ENCODE results near the gene MID2.

GRCh38 chrX:107857837-107858236 lies 32.2 kb downstream of the MID2 start:
- TF ChIP-seq, protein P1, sequence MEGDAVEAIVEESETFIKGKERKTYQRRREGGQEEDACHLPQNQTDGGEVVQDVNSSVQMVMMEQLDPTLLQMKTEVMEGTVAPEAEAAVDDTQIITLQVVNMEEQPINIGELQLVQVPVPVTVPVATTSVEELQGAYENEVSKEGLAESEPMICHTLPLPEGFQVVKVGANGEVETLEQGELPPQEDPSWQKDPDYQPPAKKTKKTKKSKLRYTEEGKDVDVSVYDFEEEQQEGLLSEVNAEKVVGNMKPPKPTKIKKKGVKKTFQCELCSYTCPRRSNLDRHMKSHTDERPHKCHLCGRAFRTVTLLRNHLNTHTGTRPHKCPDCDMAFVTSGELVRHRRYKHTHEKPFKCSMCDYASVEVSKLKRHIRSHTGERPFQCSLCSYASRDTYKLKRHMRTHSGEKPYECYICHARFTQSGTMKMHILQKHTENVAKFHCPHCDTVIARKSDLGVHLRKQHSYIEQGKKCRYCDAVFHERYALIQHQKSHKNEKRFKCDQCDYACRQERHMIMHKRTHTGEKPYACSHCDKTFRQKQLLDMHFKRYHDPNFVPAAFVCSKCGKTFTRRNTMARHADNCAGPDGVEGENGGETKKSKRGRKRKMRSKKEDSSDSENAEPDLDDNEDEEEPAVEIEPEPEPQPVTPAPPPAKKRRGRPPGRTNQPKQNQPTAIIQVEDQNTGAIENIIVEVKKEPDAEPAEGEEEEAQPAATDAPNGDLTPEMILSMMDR (IDR thresholded peaks at IDR 0.05), result no peak
- no peak for TF ChIP-seq POLR2A (IDR thresholded peaks at IDR 0.05)
